GM23248 (cell line): Measurements from ENCODE around the gene CAMKV. TPM values are rescaled to one million over a fixed set of nuclear protein-coding genes. Genes with fewer than 3 reads are reported as not detected.
"Not testable (repeated sequence)": the region's sequence is repeated elsewhere in the genome, so short reads cannot be mapped to it uniquely, and the experiment has no call there.

Source experiments
- DNase-seq: peaks from one replicate; pipeline ENCODE4 v3.0.0-alpha.2; 2015
- H2AFZ ChIP-seq: fragments of 200-600 bp; sonication (generic); 2 replicates; pipeline ENCODE4 v1.6.1; 2016; ENCODE audit warnings: antibody characterized with exemption
- H3F3A ChIP-seq: fragments of 200-600 bp; sonication (generic); 2 replicates; pipeline ENCODE4 v1.6.1; 2016; ENCODE audit warnings: mild to moderate bottlenecking, antibody characterized with exemption, mixed run types; ENCODE audit not compliant: insufficient read depth
- H3K27ac ChIP-seq: fragments of 200-600 bp; sonication (generic); 2 replicates; pipeline ENCODE4 v1.5.1; 2016; ENCODE audit warnings: mild to moderate bottlenecking
- H3K27me3 ChIP-seq: fragments of 200-600 bp; sonication (generic); replicated peaks from 2 replicates; pipeline ENCODE4 v1.6.1; 2016; ENCODE audit warnings: mild to moderate bottlenecking; ENCODE audit not compliant: insufficient read depth
- H3K36me3 ChIP-seq: fragments of 200-600 bp; sonication (generic); 2 replicates; pipeline ENCODE4 v1.6.1; 2016; ENCODE audit warnings: low read depth, mild to moderate bottlenecking
- H3K4me1 ChIP-seq: fragments of 200-600 bp; sonication (generic); 2 replicates; pipeline ENCODE4 v1.6.1; 2016; ENCODE audit warnings: mild to moderate bottlenecking; ENCODE audit not compliant: insufficient read depth
- H3K4me2 ChIP-seq: fragments of 200-600 bp; sonication (generic); one replicate; pipeline ENCODE4 v1.6.1; 2016; ENCODE audit warnings: mild to moderate bottlenecking; ENCODE audit not compliant: unreplicated experiment
- H3K4me3 ChIP-seq: fragments of 200-600 bp; sonication (generic); 2 replicates; pipeline ENCODE4 v1.5.1; 2016; ENCODE audit warnings: mild to moderate bottlenecking
- H3K79me2 ChIP-seq: fragments of 200-600 bp; sonication (generic); 2 replicates; pipeline ENCODE4 v1.6.1; 2016; ENCODE audit warnings: mild to moderate bottlenecking; ENCODE audit not compliant: insufficient read depth
- H3K9ac ChIP-seq: fragments of 200-600 bp; sonication (generic); 2 replicates; pipeline ENCODE4 v1.6.1; 2016; ENCODE audit warnings: mild to moderate bottlenecking
- H3K9me2 ChIP-seq: fragments of 200-600 bp; sonication (generic); 2 replicates; pipeline ENCODE4 v1.6.1; 2016; ENCODE audit warnings: mixed run types, mild to moderate bottlenecking, moderate library complexity; ENCODE audit not compliant: insufficient read depth
- H3K9me3 ChIP-seq: fragments of 200-600 bp; sonication (generic); one replicate; pipeline ENCODE4 v1.6.1; 2017; ENCODE audit warnings: low read depth
- H4K20me1 ChIP-seq: fragments of 200-600 bp; sonication (generic); 2 replicates; pipeline ENCODE4 v1.6.0; 2016; ENCODE audit not compliant: insufficient read depth
- EZH2 ChIP-seq: fragments of 200-600 bp; sonication (generic); IDR thresholded peaks from 2 replicates; pipeline ENCODE4 v1.6.1; 2018; ENCODE audit warnings: antibody characterized with exemption, mild to moderate bottlenecking; ENCODE audit not compliant: insufficient read depth, poor library complexity, severe bottlenecking
- EZH2phosphoT487 ChIP-seq: fragments of 200-600 bp; sonication (generic); IDR thresholded peaks from 2 replicates; pipeline ENCODE4 v1.6.1; 2018; ENCODE audit warnings: antibody characterized with exemption, moderate library complexity, mild to moderate bottlenecking, low read depth; ENCODE audit not compliant: insufficient read depth
- WGBS, 2 experiments: methylation state at CpG; one replicate each; pipeline ENCODE4 v1.1.6; 2015 to 2017; ENCODE audit warnings: low lambda C conversion rate in 2 of 2, low coverage in 1 of 2; ENCODE audit errors: missing lambda C conversion rate in 2 of 2; 5-methylcytosine and 5-hydroxymethylcytosine counted together
- in situ Hi-C: fragments of 300-500 bp; cut with MboI; formaldehyde crosslinking; loops from 2 replicates; pipeline ENCODE4 v1.15.0; 2020
- polyA plus RNA-seq: library from polyadenylated mRNA; unstranded; fragments of >200 nt; fragmentation: Nextera tagmentation; extraction: Ambion mirVana; gene quantifications from 2 replicates; pipeline ENCODE4 v1.2.1, GENCODE V29; 2016
- small RNA-seq: library from RNA; depleted of rRNA; stranded (forward); fragments of <200 nt; gene quantifications from one replicate; pipeline ENCODE3, GENCODE V24; 2014; ENCODE audit warnings: low read depth, low replicate concordance
- total RNA-seq: library from RNA; depleted of rRNA; stranded (reverse); fragments of >200 nt; shearing (Covaris generic); gene quantifications from 2 replicates; pipeline ENCODE4 v1.2.3, GENCODE V29; 2014; rRNA removed

CAMKV gene
- total and polyA plus RNA-seq, 2 experiments from 2014 or later: 0.19 TPM; not detected in 1

DNA sequence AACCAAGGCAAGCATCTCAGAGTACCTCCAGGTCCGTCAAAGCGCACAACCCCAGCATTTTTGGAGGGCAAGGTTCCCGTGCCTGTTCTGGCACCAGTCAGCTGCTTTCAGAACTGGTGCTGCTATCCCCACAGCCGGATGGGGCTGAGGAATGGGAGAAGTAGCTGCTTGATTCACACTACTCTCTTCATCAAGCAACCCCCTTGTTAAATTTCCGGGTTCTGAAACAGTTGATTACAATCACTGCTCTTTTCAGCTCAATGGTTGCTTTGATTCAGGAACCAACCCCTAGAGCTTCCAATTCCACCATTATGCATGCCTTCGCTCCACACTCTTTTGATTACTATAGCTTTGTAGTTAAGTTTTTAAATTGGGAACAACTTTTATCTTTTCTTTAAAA lies 43.7 kb downstream of the CAMKV start:
- 86 to 88% methylated on average over 6 of the region's 6 CpGs for WGBS, 2 experiments
- no peaks in the 10 kb centered on the region for H3K36me3 ChIP-seq
- H3K27ac ChIP-seq: no peak overlapping the region
- no peak overlapping the region for H2AFZ ChIP-seq
- no peak for DNase-seq
- H3K4me3 ChIP-seq: no peak overlapping the region
- H3K9ac ChIP-seq: no peak overlapping the region
- H3K79me2 ChIP-seq: no peaks in the 10 kb centered on the region
- H3F3A ChIP-seq: no peaks in the 10 kb centered on the region
- H3K9me2 ChIP-seq: no peaks in the 10 kb centered on the region
- in situ Hi-C loops: no loop called here
- TF ChIP-seq EZH2: no peak
- TF ChIP-seq EZH2phosphoT487: no peak
- no peak overlapping the region for H3K4me2 ChIP-seq
- H3K27me3 ChIP-seq: no peaks in the 10 kb centered on the region
- no peaks in the 10 kb centered on the region for H4K20me1 ChIP-seq
- H3K4me1 ChIP-seq: no peaks in the 10 kb centered on the region
- H3K9me3 ChIP-seq: no peaks in the 10 kb centered on the region

DNA sequence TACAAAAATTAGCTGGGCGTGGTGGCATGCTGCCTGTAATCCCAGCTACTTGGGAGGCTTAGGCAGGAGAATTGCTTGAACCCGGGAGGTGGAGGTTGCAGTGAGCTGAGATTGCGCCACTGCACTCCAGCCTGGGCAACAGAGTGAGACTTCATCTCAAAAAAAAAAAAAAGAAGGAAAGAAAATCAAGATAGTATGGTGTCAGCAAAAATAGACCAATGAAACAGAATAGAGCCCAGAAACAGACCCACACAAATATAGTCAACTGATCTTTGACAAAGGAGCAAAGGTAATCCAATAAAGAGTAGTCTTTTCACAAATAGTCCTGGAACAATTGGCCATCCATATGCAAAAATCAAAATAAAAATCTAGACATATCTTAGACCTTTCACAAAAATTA lies 46.6 kb downstream of the CAMKV start:
- H2AFZ ChIP-seq, H3K9ac ChIP-seq, H3K4me1 ChIP-seq, H3K79me2 ChIP-seq, H3K36me3 ChIP-seq, H3K4me3 ChIP-seq, H3K9me3 ChIP-seq, in situ Hi-C loops, H3K27ac ChIP-seq, H3K4me2 ChIP-seq, H4K20me1 ChIP-seq, H3K27me3 ChIP-seq, H3F3A ChIP-seq, DNase-seq, H3K9me2 ChIP-seq: not testable (repeated sequence)
- WGBS, 2 experiments: 95 to 97% methylated on average over 3 of the region's 3 CpGs

DNA sequence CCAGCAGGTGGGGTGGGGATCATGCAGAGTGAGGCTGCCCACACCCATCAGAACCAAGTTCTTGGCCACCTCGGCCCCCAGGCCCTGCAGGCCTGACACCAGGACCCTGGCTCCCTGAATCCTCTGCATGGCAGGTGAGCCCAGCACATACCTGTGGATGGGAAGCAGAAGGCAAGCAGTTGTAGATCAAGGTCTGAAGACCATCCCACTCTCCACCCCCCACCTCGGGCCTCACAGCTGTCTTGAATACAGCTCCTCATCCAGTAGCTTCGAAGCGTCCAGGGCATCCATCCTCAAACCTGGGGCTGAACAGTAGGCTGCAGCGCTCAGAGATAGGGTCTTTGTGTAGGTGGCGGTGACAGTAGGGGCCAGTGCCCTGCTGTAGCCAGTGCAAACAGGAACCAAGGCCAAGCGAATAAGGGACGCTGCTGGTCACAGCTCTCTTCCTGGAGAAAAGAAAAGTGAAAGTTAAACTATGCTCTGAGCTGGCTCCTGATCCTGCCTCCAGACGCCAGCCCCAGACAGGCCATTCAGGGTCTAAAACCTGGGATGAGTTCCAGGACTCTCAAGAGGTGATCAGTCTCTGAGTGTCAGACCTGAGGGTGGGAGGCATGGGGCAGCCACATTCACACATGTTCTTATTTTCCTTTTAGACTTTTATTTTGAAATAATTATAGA lies 56.1 kb downstream of the CAMKV start, which contains the start of gene UBA7:
Gene UBA7 (minus strand): TSS at position 457 of the 678 bp plus-strand sequence. CDS start 166 bp downstream, at position 291.
- no peaks in the 10 kb centered on the region for H3F3A ChIP-seq
- peaks cover 13% of the 10 kb centered on the region for H3K4me1 ChIP-seq
- in situ Hi-C loops: no loop called here
- H2AFZ ChIP-seq: peak within 1 kb of the TSS; percentile 93
- TF ChIP-seq EZH2 (no peak), EZH2phosphoT487 (no peak)
- no peaks in the 10 kb centered on the region for H3K9me2 ChIP-seq
- no peaks in the 10 kb centered on the region for H3K79me2 ChIP-seq
- H3K36me3 ChIP-seq: no peaks in the 10 kb centered on the region
- peak; percentile 90 for DNase-seq
- peak within 1 kb of the TSS; percentile 84 for H3K9ac ChIP-seq
- no peaks in the 10 kb centered on the region for H4K20me1 ChIP-seq
- H3K4me3 ChIP-seq: peak within 1 kb of the TSS; percentile 75
- 8 to 9% methylated on average over 9 of the region's 9 CpGs for WGBS, 2 experiments
- H3K27me3 ChIP-seq: no peaks in the 10 kb centered on the region
- H3K27ac ChIP-seq: peak within 1 kb of the TSS; percentile 59
- H3K4me2 ChIP-seq: peak within 1 kb of the TSS; percentile 91
- H3K9me3 ChIP-seq: no peaks in the 10 kb centered on the region

DNA sequence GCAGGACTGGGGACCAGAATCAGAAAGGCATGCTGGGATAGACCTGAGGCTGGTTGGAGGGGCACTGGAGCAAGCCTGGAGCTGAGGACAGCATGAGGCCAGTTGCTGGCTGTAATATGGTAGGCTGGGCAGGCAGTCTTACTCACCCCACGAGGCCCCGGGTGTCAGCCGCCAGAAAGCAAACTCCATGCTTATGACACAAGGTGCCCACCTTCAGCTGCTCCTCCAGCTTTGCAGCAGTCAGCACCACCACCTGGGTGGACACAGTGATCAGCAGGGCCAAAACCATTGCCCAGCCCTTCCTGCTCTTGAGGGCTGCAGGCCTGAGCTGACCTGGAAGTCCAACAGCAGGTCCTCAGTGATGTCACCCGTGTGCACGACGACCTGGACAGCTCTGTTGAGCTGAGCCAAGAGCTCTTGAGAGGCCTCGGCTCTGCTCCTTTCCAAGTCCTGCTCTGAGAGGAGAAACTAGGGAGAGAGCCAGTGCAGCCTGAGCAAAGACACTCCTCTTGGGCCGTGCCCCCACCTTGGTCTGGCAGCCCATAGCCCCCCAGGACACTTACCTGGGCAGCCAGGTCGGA lies 56.7 kb downstream of the CAMKV start:
- no peaks in the 10 kb centered on the region for H4K20me1 ChIP-seq
- H3K4me1 ChIP-seq: peaks cover 13% of the 10 kb centered on the region
- H3K9ac ChIP-seq: peak overlapping the region; percentile 84
- no peaks in the 10 kb centered on the region for H3F3A ChIP-seq
- no peaks in the 10 kb centered on the region for H3K9me2 ChIP-seq
- H3K4me2 ChIP-seq: peak overlapping the region; percentile 91
- no peaks in the 10 kb centered on the region for H3K9me3 ChIP-seq
- H3K4me3 ChIP-seq: peak overlapping the region; percentile 75
- peak overlapping the region; percentile 59; the same call in 1 of the 2 replicates for H3K27ac ChIP-seq
- in situ Hi-C loops: no loop called here
- DNase-seq: peak; percentile 56
- H3K27me3 ChIP-seq: no peaks in the 10 kb centered on the region
- H3K79me2 ChIP-seq: no peaks in the 10 kb centered on the region
- peak overlapping the region; percentile 93 for H2AFZ ChIP-seq
- WGBS, 2 experiments: 15 to 21% methylated on average over 9 of the region's 9 CpGs
- H3K36me3 ChIP-seq: no peaks in the 10 kb centered on the region
- TF ChIP-seq EZH2phosphoT487 (no peak), EZH2 (no peak)

Small RNAs within 50 kb of the gene (small RNA-seq; reads per million reads assigned to genes)
- gene RN7SL217P: not detected

Other genes with a start within 250 kb of the CAMKV start
- gene APEH, start 195.6 kb downstream of the CAMKV start, total RNA-seq: 108 and 126 TPM in 2 replicates
- gene APEH, start 195.6 kb downstream of the CAMKV start, polyA plus RNA-seq: 83.3 and 89.1 TPM in 2 replicates
- 6.3 and 6.4 TPM in 2 replicates for gene MST1, start 180.4 kb downstream of the CAMKV start, total RNA-seq
- gene MST1, start 180.4 kb downstream of the CAMKV start, polyA plus RNA-seq: 2.5 and 3.0 TPM in 2 replicates
- gene RNF123, start 180.3 kb downstream of the CAMKV start, total RNA-seq: 22.8 and 25.7 TPM in 2 replicates
- gene RNF123, start 180.3 kb downstream of the CAMKV start, polyA plus RNA-seq: 18.7 and 21.6 TPM in 2 replicates
- gene AMIGO3, start 150.2 kb downstream of the CAMKV start, total RNA-seq: 3.2 TPM in 1 of 2 replicates, not detected in the other
- 0.18 and 0.25 TPM in 2 replicates for gene AMIGO3, start 150.2 kb downstream of the CAMKV start, polyA plus RNA-seq
- 36.2 and 37.8 TPM in 2 replicates for gene GMPPB, start 146.0 kb downstream of the CAMKV start, total RNA-seq
- gene GMPPB, start 146.0 kb downstream of the CAMKV start, polyA plus RNA-seq: 22.8 and 24.1 TPM in 2 replicates
- 20.6 and 27.2 TPM in 2 replicates for gene IP6K1, start 83.4 kb downstream of the CAMKV start, total RNA-seq
- gene IP6K1, start 83.4 kb downstream of the CAMKV start, polyA plus RNA-seq: 18.7 and 20.3 TPM in 2 replicates
- gene CDHR4, start 70.0 kb downstream of the CAMKV start, total RNA-seq: not detected in 2 replicates
- not detected in 2 replicates for gene CDHR4, start 70.0 kb downstream of the CAMKV start, polyA plus RNA-seq
- gene INKA1, start 66.6 kb downstream of the CAMKV start, total RNA-seq: 7.1 and 12.0 TPM in 2 replicates
- 7.2 and 7.9 TPM in 2 replicates for gene INKA1, start 66.6 kb downstream of the CAMKV start, polyA plus RNA-seq
- 35.7 and 41.6 TPM in 2 replicates for gene UBA7, start 56.0 kb downstream of the CAMKV start, total RNA-seq
- gene UBA7, start 56.0 kb downstream of the CAMKV start, polyA plus RNA-seq: 14.0 and 16.9 TPM in 2 replicates
- 4.5 and 6.6 TPM in 2 replicates for gene TRAIP, start 13.3 kb downstream of the CAMKV start, total RNA-seq
- gene TRAIP, start 13.3 kb downstream of the CAMKV start, polyA plus RNA-seq: 4.1 and 5.2 TPM in 2 replicates
- 0.32 TPM in 1 of 2 replicates, not detected in the other for gene MST1R, start 34.0 kb upstream of the CAMKV start, total RNA-seq
- 0.35 TPM in 1 of 2 replicates, not detected in the other for gene MST1R, start 34.0 kb upstream of the CAMKV start, polyA plus RNA-seq
- 15.0 and 16.7 TPM in 2 replicates for gene MON1A, start 59.9 kb upstream of the CAMKV start, total RNA-seq
- gene MON1A, start 59.9 kb upstream of the CAMKV start, polyA plus RNA-seq: 12.6 and 13.6 TPM in 2 replicates
- gene RBM6, start 70.2 kb upstream of the CAMKV start, total RNA-seq: 29.8 and 31.8 TPM in 2 replicates
- gene RBM6, start 70.2 kb upstream of the CAMKV start, polyA plus RNA-seq: 42.9 and 53.7 TPM in 2 replicates
- gene RBM5, start 219.0 kb upstream of the CAMKV start, total RNA-seq: 86.1 and 152 TPM in 2 replicates
- gene RBM5, start 219.0 kb upstream of the CAMKV start, polyA plus RNA-seq: 44.5 and 55.0 TPM in 2 replicates